NCI-H1105 treated with DMSO at 0.1 percent for 48 hours (cell line): Measurements from ENCODE around the gene DDX17.
"Not testable (repeated sequence)": the region's sequence is repeated elsewhere in the genome, so short reads cannot be mapped to it uniquely, and the experiment has no call there.

Experiments used
- DNase-seq: peaks from one replicate; lab custom pipeline; 2025; lab: John Stamatoyannopoulos, UW

DDX17 gene

GRCh38 chr22:38491707-38492348 lies 14.3 kb downstream of the DDX17 start:
- no peak for DNase-seq

GRCh38 chr22:38490915-38491314 lies 15.2 kb downstream of the DDX17 start:
- DNase-seq = no peak

GRCh38 chr22:38490475-38490874 lies 15.6 kb downstream of the DDX17 start:
- no peak for DNase-seq

GRCh38 chr22:38489561-38490145 lies 16.5 kb downstream of the DDX17 start:
- no peak for DNase-seq

- DNase-seq = no peak
Measured at GRCh38 chr22:38489142-38489541, 17.0 kb downstream of the DDX17 start.

- no peak for DNase-seq
Measured at GRCh38 chr22:38487946-38488345, 18.2 kb downstream of the DDX17 start.

- DNase-seq = no peak
Measured at GRCh38 chr22:38485783-38486182, 20.3 kb downstream of the DDX17 start.

- DNase-seq = no peak
Measured at GRCh38 chr22:38484244-38484643, 21.9 kb downstream of the DDX17 start.

GRCh38 chr22:38482662-38483308 lies 23.3 kb downstream of the DDX17 start:
- no peak for DNase-seq

- no peak for DNase-seq
Measured at GRCh38 chr22:38481871-38482332, 24.2 kb downstream of the DDX17 start.

- DNase-seq = no peak
Measured at GRCh38 chr22:38481162-38481870, 24.8 kb downstream of the DDX17 start.

- DNase-seq = no peak
Measured at GRCh38 chr22:38479096-38479837, 26.8 kb downstream of the DDX17 start.

- no peak for DNase-seq
Measured at GRCh38 chr22:38477585-38477984, 28.5 kb downstream of the DDX17 start.

- DNase-seq = no peak
Measured at GRCh38 chr22:38474003-38474607, 32.0 kb downstream of the DDX17 start.

GRCh38 chr22:38471237-38471636 lies 34.9 kb downstream of the DDX17 start:
- no peak for DNase-seq

- DNase-seq = not testable (repeated sequence)
Measured at GRCh38 chr22:38470179-38470578, 35.9 kb downstream of the DDX17 start.

- no peak for DNase-seq
Measured at GRCh38 chr22:38469306-38469781, 36.8 kb downstream of the DDX17 start.

- no peak for DNase-seq
Measured at GRCh38 chr22:38468443-38469305, 37.4 kb downstream of the DDX17 start.

- no peak for DNase-seq
Measured at GRCh38 chr22:38467904-38468442, 38.1 kb downstream of the DDX17 start, which contains the start of gene KDELR3. Gene KDELR3 (plus strand): TSS chr22:38468096. CDS start chr22:38468234, 138 bp downstream.

- DNase-seq = no peak
Measured at GRCh38 chr22:38467438-38467903, 38.6 kb downstream of the DDX17 start.
